Measurements from ENCODE around the gene MYOG.
A peak's percentile ranks its signal among the peaks of the same experiment; 100 is the strongest.

Gene MYOG

GRCh38 chr1:203048086-203048485 is 37.7 kb downstream of the MYOG start:
- DNase-seq (ENCODE audit: low read depth in 2 of 3, low spot score in 1 of 3) = no peak

DNA sequence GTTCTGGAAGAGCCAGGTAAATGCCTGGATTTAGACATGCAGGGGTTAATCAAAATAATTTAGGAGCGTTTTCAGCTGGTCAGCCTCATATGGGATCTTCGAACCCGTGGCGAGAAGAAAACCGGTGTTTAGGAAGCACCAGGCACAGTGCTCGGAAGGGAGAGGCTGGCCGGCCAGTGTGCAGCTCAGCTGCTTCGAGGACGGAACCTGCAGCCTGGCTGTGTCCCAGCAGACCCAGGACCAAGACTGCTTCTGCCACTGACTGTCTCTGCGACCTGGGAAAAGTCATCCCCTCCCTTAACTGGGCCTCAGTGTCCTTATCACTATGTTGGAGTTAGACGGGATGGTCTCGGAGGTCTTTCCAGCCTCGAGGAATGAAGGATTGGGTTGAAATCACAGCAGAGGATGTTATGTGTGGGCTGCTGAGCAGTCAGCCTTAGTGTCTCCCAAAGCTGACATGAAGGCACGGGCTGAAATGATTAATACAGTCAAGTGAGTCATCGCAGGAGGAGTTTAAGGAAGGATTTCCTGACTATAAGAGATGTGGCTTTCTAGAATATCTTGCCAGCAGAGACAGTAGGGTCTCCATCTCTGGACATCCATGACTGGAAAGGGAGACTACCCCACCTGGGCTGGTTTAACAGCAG is 38.7 kb downstream of the MYOG start:
- no peak for DNase-seq (ENCODE audit: low read depth in 2 of 3, low spot score in 1 of 3)

DNA sequence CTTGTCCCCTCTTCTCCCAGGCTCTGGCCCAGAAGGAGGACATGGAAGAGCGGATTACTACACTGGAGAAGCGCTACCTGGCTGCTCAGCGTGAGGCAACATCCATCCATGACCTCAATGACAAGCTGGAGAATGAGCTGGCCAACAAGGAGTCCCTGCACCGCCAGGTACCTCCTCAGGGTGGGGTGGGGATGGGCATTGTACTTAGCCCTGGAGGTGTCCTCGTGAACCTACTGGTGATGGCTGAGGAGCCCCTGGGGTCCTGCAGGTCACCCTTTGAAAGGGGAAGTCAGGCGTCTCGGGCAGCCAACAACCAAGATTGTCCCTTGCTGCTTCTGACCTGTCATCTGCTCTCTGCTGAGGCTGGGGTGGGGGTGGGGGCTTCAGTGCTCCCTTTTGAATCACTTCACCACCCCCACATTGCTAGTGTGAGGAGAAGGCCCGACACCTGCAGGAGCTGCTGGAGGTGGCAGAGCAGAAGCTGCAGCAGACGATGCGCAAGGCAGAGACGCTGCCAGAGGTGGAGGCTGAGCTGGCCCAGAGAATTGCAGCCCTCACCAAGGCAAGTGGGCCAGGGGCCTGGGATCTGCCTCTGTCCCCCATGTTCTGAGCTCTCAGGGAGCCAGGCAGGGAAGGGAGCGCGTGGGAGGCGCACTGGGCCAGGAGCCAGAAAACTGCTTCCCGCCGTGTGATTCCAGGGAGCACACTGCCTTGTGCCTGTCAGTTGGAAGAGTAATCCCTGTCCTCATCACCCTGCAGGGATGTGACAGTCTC is 39.8 kb downstream of the MYOG start:
- DNase-seq (ENCODE audit: low read depth in 2 of 3, low spot score in 1 of 3) = no peak

DNA sequence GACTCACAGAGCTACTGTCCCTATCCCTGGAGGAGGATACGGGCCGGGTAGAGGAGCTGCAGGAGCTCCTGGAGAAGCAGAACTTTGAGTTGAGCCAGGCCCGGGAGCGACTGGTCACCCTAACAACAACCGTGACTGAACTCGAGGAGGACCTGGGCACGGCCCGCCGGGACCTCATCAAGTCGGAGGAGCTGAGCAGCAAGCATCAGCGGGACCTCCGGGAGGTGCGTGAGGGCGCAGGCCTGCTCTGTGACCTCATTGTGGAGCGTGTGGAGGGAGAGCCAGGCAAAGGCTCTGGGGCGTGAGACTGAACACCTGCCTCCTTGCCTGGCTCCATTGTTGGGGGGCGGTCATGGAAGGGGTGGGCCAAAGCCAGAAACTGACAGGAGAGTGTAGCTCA is 40.5 kb downstream of the MYOG start:
- no peak for DNase-seq (ENCODE audit: low read depth in 2 of 3, low spot score in 1 of 3)

- no peak for DNase-seq (ENCODE audit: low read depth in 2 of 3, low spot score in 1 of 3)
Measured at GRCh38 chr1:203044546-203045250, 41.1 kb downstream of the MYOG start.

GRCh38 chr1:203043830-203044545 is 41.8 kb downstream of the MYOG start:
- no peak for DNase-seq (ENCODE audit: low read depth in 2 of 3, low spot score in 1 of 3)

GRCh38 chr1:203041351-203041932 is 44.4 kb downstream of the MYOG start:
- DNase-seq (ENCODE audit: low read depth in 2 of 3, low spot score in 1 of 3) = no peak

GRCh38 chr1:203040513-203041275 is 45.1 kb downstream of the MYOG start:
- DNase-seq (ENCODE audit: low read depth in 2 of 3, low spot score in 1 of 3) = no peak

DNA sequence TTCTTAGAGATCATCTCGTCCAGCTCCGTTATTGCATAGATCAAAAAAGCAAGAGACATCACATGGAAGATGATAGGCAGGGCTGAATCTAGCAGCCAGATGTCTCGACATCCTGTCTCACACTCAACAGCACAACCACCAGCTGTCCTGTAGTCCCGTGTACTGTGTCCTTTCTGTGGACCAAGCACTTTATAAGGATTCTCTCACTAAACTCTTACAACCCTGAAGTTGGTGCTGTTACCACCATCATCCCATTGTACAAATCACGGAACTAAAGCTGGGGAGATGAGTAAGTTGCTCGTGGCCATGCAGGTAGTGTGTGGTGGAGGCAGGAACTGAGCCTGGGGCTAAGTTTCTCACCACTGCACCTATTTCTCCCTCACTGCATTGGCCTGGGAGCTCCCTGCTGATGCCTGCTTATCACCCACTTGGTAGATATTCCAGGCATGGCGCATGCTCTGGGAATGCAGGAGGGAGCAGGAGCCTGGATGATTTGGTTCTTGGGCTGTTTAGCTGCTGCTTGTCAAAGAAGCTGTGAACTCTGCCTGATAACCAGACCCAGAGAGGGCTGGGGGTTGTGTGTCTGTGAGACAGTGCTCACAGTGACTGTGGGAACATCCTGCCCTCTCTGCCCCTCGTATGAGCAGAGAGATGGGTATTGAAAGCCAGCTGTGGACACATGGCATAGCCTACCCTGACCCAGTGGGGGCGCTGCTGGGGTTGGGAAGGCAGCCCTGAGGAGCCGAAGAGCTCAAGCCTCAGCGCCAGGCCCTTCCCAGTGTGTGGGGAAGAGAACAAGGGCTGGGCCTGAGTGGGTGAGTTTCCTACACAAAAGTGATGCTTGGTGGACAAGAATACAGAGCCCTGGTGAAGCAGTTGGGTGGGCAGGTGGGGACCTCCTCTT is 46.0 kb downstream of the MYOG start:
- DNase-seq (ENCODE audit: low read depth in 2 of 3, low spot score in 1 of 3) = no peak

GRCh38 chr1:203038891-203039608 is 46.8 kb downstream of the MYOG start:
- peak; percentile 42 to 67 (median 46) for DNase-seq (ENCODE audit: low read depth in 2 of 3, low spot score in 1 of 3)

DNA sequence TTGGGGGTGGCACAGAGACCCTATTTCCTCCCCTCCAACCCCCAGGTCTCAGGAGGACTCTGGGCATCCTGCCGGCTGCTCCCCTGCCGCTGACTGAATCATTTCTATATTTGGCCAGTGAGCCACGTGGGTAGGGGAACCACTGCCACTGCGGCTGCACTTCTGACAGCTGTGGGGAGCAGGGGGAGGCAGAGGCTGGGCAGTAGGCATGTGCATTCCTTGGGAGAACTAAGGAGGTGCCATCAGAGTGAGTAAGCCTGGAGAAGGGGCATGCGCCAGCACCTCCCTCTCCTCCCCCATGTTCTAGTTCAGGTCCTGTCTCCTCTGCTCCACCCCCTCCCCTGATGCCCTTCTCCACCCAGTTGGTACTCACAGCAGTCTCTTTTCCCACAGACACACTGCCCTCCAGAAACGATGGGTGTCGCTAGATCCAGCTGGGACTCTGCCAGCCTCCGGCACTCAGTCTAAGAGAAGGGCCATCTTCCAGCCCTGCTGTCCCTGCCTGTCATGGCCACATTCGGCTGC is 47.5 kb downstream of the MYOG start:
- DNase-seq (ENCODE audit: low read depth in 2 of 3, low spot score in 1 of 3) = no peak

DNA sequence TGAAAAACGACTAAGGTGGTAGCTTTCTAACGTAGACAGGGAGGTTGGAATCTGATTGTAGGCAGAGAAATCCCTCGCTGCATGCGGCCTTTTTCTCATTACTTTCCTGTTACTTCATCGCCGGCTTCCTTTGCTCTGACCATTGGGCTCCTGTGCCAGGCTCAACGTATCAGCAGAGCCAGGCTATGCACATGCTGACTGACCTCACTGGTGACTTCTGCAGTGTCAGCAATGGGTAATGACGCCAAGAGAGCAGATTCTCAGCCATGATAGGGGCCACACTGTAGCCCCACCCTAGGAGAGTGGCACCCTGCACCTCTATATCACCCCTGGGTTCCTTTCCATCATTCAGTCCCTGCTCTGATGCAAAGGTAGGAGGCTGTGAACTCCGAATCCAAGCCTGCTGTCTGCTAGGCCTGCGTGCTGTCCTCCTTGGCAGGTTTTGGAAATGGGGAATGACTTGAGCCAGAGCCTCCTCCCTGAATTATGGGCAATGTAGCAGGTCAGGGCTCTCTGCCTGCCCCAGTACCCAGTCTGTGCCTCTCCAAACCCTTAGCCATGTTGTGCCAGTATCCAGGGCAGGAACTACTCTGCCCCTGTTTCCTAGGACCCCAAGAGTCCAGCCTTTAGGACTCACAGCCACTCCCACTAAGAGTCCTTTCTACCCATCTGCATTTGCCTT is 48.2 kb downstream of the MYOG start:
- DNase-seq (ENCODE audit: low read depth in 2 of 3, low spot score in 1 of 3) = no peak

GRCh38 chr1:203036537-203036936 is 49.3 kb downstream of the MYOG start:
- DNase-seq (ENCODE audit: low read depth in 2 of 3, low spot score in 1 of 3) = no peak

GRCh38 chr1:203036135-203036534 is 49.7 kb downstream of the MYOG start:
- no peak for DNase-seq (ENCODE audit: low read depth in 2 of 3, low spot score in 1 of 3)

- no peak for DNase-seq (ENCODE audit: low read depth in 2 of 3, low spot score in 1 of 3)
Measured at GRCh38 chr1:203035111-203036000, 50.5 kb downstream of the MYOG start.

- no peak for DNase-seq (ENCODE audit: low read depth in 2 of 3, low spot score in 1 of 3)
Measured at GRCh38 chr1:203034422-203035110, 51.2 kb downstream of the MYOG start.
